Measurements from ENCODE around the gene COL6A5. TPM values are rescaled to one million over a fixed set of nuclear protein-coding genes. Genes with fewer than 3 reads are reported as not detected.

The COL6A5 gene
- total and polyA plus RNA-seq, 11 donors: 0.03 to 0.14 TPM; not detected in 9

DNA sequence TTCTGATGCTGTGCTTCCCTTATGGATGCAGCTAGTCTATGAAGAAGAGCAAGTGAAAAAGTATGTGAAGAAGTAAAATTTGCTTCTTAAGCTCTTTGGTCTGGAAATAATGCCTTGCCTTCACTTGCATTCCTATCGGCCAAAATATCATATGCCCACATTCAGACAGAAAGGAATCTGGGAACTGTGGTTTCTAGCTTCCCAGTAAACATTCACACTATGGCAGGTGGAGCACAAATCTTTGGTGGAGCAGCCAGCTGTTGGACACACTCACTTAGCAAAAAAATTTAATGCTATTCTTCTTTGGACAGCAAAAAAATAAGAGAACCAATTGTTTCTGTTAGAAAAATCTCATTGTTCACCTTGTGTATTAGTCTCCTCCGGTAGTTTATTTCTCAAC, 159.2 kb downstream of the COL6A5 start:
- 93 to 94% (median 93%) methylated on average over 2 of the region's 2 CpGs for WGBS, 4 donors
- no peak for TF ChIP-seq POLR2A (IDR thresholded peaks at IDR 0.05)
- TF ChIP-seq, protein P1, sequence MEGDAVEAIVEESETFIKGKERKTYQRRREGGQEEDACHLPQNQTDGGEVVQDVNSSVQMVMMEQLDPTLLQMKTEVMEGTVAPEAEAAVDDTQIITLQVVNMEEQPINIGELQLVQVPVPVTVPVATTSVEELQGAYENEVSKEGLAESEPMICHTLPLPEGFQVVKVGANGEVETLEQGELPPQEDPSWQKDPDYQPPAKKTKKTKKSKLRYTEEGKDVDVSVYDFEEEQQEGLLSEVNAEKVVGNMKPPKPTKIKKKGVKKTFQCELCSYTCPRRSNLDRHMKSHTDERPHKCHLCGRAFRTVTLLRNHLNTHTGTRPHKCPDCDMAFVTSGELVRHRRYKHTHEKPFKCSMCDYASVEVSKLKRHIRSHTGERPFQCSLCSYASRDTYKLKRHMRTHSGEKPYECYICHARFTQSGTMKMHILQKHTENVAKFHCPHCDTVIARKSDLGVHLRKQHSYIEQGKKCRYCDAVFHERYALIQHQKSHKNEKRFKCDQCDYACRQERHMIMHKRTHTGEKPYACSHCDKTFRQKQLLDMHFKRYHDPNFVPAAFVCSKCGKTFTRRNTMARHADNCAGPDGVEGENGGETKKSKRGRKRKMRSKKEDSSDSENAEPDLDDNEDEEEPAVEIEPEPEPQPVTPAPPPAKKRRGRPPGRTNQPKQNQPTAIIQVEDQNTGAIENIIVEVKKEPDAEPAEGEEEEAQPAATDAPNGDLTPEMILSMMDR (IDR thresholded peaks at IDR 0.05): no peak
- no peak for ATAC-seq

DNA sequence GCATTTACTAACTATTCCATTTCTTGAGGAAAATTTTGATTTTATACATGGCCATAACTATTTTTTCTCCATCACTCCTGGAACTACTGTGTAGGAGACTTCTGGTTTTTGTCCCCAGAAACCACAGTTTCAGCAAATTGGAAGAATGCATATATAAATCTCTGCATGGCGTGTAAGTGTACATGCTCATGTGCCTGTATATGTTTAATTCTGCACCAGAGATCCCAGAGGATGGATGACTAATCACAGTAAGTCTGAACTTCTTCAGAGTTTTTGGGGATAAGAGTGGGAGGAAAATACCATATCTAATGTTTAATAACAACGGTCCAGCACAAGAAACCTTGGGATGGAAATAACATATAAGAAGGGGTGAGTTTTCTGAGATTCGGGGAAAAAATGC, 160.6 kb downstream of the COL6A5 start:
- Histone ChIP-seq H3K27me3 (peaks cover 0 to 6% (median 0%) of the 10 kb centered on the region in 9 donors), H3K9me3 (no peaks in the 10 kb centered on the region), H3K4me3 (no peak overlapping the region), H3K4me1 (peaks cover 0 to 10% (median 0%) of the 10 kb centered on the region in 12 donors), H3K36me3 (no peaks in the 10 kb centered on the region), H3K27ac (no peak overlapping the region)
- ATAC-seq (no peak), DNase-seq (no peak)
- intact Hi-C loops (cut with DNase I): no loop called here
- TF ChIP-seq POLR2A (IDR thresholded peaks at IDR 0.05): no peak
- TF ChIP-seq, protein P1 (IDR thresholded peaks at IDR 0.05): no peak
- 81 to 86% (median 84%) methylated on average over 3 of the region's 3 CpGs for WGBS, 4 donors

More for the DNA sequence above, 159.2 kb downstream of the COL6A5 start:
- no peaks in the 10 kb centered on the region for H3K36me3 ChIP-seq
- H3K9me3 ChIP-seq: no peaks in the 10 kb centered on the region
- H3K4me1 ChIP-seq: peaks cover 0 to 10% (median 0%) of the 10 kb centered on the region in 12 donors
- H3K27me3 ChIP-seq: peaks cover 0 to 6% (median 0%) of the 10 kb centered on the region in 9 donors
- intact Hi-C loops (cut with DNase I): no loop called here
- no peak overlapping the region for H3K27ac ChIP-seq
- DNase-seq: no peak
- no peak overlapping the region for H3K4me3 ChIP-seq

DNA sequence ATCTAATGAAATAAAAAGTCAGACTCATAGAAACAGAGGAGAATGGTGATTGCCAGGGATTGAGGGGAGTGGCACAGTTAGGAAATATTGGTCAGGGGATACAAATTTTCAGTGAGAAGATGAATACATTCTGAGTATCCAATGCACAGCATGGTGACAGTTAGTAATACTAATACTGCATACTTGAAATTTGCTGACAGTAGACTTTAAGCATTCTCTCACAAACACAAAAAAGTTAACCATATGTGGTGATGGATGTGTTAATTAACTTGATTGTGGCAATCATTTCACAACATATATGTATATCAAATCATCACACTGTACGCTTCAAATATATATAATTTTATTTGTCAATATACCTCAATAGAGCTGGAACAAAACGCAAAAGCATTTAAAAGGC, 162.3 kb downstream of the COL6A5 start:
- Histone ChIP-seq H3K27me3 (peaks cover 0 to 11% (median 0%) of the 10 kb centered on the region in 9 donors), H3K4me1 (peaks cover 0 to 10% (median 0%) of the 10 kb centered on the region in 12 donors), H3K27ac (no peak overlapping the region), H3K36me3 (no peaks in the 10 kb centered on the region), H3K4me3 (no peak overlapping the region), H3K9me3 (no peaks in the 10 kb centered on the region)
- DNase-seq (no peak), ATAC-seq (no peak)
- WGBS, 4 donors: 89 to 93% (median 91%) methylated on average over 2 of the region's 2 CpGs
- intact Hi-C loops (cut with DNase I): no loop called here
- TF ChIP-seq POLR2A (IDR thresholded peaks at IDR 0.05): no peak
- TF ChIP-seq, protein P1 (IDR thresholded peaks at IDR 0.05): no peak

DNA sequence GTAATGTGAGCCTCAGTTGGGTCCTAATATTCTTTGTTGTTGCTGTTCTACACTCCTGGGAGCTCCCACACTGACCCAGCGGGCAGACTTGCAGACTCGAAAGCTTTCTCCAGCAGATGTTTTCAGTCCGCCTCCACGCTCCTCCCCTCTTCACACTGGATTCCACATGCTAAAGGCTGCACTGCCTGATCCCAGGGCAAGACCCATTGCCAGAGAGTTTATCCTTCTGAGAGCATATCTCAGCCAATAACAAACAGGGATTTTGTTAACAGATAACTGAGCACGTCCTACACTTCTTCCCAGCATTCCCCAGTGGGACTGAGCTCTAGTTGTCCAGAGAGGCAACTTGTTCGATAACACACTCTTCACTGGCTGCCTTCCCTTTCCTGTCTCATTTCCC, 163.5 kb downstream of the COL6A5 start:
- TF ChIP-seq POLR2A (IDR thresholded peaks at IDR 0.05): no peak
- TF ChIP-seq, protein P1 (IDR thresholded peaks at IDR 0.05): no peak
- DNase-seq (peak; percentile 51 to 80 (median 68)), ATAC-seq (peak; percentile 20 to 95 (median 82))
- H3K27me3 ChIP-seq: peaks cover 0 to 15% (median 0%) of the 10 kb centered on the region in 9 donors
- H3K36me3 ChIP-seq: no peaks in the 10 kb centered on the region
- H3K4me3 ChIP-seq: no peak overlapping the region
- no peak overlapping the region for H3K27ac ChIP-seq
- H3K4me1 ChIP-seq: peaks cover 0 to 10% (median 0%) of the 10 kb centered on the region in 12 donors
- no peaks in the 10 kb centered on the region for H3K9me3 ChIP-seq
- intact Hi-C loops (cut with DNase I): no loop called here
- WGBS, 4 donors: 28 to 38% (median 33%) methylated on average over 6 of the region's 6 CpGs
